ENCODE measurements around the gene ATRIP.
"Not testable (repeated sequence)": the region's sequence is repeated elsewhere in the genome, so short reads cannot be mapped to it uniquely, and the experiment has no call there.

Gene ATRIP

DNA sequence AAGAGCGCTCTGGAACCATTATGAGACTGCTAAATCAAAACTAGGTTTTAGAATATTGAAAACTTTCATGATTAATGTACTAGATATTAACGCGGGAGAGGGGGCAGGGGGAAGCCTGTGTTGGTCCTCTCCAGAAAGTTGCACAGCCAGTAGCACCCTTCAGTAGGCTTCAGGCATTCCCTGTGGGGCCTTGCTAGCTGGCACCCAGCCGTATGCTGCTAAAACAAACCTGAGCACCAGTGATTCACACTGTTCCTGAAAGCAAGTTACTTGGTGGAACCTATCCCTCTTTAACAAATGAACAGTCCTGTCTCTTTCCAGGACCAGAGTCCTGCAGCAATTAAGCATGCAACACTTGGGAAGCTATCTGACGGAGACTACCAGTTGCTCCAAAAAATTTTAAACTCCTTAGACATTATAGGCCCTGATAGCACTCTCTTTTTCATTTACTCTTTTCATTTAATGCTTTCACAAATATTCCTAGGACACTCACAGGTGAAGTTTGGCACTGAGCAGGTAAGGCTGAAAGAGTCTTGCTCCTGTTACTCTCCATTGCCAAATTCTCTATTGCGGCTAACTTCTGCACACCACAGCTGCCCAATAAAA is 1.2 kb upstream of the ATRIP start:
- TF ChIP-seq, protein P1, sequence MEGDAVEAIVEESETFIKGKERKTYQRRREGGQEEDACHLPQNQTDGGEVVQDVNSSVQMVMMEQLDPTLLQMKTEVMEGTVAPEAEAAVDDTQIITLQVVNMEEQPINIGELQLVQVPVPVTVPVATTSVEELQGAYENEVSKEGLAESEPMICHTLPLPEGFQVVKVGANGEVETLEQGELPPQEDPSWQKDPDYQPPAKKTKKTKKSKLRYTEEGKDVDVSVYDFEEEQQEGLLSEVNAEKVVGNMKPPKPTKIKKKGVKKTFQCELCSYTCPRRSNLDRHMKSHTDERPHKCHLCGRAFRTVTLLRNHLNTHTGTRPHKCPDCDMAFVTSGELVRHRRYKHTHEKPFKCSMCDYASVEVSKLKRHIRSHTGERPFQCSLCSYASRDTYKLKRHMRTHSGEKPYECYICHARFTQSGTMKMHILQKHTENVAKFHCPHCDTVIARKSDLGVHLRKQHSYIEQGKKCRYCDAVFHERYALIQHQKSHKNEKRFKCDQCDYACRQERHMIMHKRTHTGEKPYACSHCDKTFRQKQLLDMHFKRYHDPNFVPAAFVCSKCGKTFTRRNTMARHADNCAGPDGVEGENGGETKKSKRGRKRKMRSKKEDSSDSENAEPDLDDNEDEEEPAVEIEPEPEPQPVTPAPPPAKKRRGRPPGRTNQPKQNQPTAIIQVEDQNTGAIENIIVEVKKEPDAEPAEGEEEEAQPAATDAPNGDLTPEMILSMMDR (IDR thresholded peaks at IDR 0.05; ENCODE audit: extremely low read depth, missing control alignments), result no peak
- DNase-seq (ENCODE audit: low spot score), result no peak

DNA sequence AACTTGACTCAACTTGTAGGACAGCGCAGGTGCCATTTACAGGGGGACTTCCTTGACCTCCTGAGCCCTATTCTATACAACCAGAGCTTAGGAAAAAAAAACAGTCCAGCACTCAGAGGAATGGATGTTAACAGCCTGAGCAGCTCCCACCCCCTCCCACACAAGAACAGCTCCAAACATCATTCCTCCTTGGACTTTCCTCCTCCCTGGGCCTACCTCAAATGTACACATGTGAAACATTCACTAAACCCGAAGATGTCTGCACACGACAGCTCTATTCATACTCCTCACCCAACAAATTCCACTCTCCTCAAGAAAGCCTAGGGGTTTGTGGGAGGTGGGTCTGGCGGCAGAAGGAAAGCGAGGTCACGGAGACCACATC is 503 bp upstream of the ATRIP start:
- no peak for DNase-seq (ENCODE audit: low spot score)
- TF ChIP-seq, protein P1 (IDR thresholded peaks at IDR 0.05; ENCODE audit: extremely low read depth, missing control alignments), result no peak

- no peak for DNase-seq (ENCODE audit: low spot score)
- TF ChIP-seq, protein P1 (IDR thresholded peaks at IDR 0.05; ENCODE audit: extremely low read depth, missing control alignments), result no peak
Observed at GRCh38 chr3:48451270-48451669, 4.7 kb downstream of the ATRIP start.

- TF ChIP-seq, protein P1 (IDR thresholded peaks at IDR 0.05; ENCODE audit: extremely low read depth, missing control alignments), result no peak
- DNase-seq (ENCODE audit: low spot score), result no peak
Observed at GRCh38 chr3:48456456-48456855, 9.9 kb downstream of the ATRIP start.

DNA sequence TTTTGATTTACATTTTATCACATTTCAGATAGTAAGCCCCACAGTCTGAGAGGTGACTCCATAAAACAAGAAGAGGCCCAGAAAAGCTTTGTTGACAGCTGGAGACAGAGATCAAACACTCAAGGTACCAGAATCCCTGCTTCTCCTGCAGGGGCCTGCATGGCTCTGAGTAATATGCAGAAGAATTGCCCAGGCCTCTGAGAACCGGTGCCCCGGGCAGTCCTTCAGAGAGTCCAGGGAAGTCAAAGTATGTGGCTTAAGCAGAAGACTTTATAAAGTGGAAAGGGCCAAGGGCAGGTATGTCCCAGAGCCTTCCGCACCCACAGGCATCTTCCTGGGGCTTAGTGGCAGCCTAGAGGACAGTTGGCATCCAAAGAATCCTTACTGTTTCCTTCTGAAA is 12.8 kb downstream of the ATRIP start:
- DNase-seq (ENCODE audit: low spot score), result no peak
- TF ChIP-seq, protein P1 (IDR thresholded peaks at IDR 0.05; ENCODE audit: extremely low read depth, missing control alignments), result no peak

DNA sequence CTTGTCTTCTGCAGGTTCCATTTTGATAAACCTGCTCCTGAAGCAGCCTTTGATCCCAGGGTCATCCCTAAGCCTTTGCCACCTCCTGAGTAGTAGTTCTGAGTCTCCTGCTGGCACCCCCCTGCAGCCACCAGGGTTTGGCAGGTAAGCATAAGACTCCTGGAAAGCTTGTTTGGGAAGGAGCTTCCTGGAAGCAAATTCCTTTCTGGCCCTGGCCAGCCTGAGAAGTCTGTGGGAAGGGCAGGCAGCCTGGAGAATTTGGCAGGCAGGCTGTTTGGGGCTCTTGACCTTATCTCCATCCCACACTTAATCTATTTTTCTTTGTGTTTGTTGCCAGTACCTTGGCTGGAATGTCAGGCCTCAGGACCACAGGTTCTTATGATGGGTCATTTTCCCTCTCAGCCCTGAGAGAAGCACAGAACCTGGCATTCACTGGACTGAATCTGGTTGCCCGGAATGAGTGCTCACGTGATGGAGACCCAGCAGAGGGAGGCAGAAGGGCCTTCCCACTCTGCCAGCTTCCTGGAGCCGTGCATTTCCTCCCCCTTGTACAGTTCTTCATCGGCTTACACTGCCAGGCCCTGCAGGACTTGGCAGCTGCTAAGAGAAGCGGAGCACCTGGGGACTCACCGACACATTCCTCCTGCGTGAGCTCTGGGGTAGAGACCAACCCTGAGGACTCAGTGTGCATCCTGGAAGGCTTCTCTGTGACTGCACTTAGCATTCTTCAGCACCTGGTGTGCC is 13.4 kb downstream of the ATRIP start:
- no peak for DNase-seq (ENCODE audit: low spot score)
- TF ChIP-seq, protein P1 (IDR thresholded peaks at IDR 0.05; ENCODE audit: extremely low read depth, missing control alignments), result no peak

DNA sequence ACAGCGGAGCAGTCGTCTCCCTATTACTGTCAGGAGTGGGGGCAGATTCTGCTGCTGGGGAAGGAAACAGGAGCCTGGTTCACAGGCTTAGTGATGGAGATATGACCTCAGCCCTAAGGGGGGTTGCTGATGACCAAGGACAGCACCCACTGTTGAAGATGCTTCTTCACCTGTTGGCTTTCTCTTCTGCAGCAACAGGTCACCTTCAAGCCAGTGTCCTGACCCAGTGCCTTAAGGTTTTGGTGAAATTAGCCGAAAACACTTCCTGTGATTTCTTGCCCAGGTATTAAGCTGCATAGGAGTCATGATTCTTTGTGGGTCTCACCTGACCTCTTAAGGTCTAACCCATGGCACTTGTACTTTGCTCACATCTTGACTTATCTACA is 14.0 kb downstream of the ATRIP start:
- TF ChIP-seq, protein P1 (IDR thresholded peaks at IDR 0.05; ENCODE audit: extremely low read depth, missing control alignments), result no peak
- no peak for DNase-seq (ENCODE audit: low spot score)

- not testable (repeated sequence) for DNase-seq (ENCODE audit: low spot score)
Observed at GRCh38 chr3:48461767-48462166, 15.2 kb downstream of the ATRIP start.
